Activated T-helper 2 cell treated with anti-CD3 and anti-CD28 coated beads, Interferon-gamma antibody, Interleukin-2, Interleukin-4, amounts not matched to agents 10 μg/mL and 5 μg/mL and 100 μg/mL, durations not matched to agents 14 hours and 24 hours and 36 hours (primary cell): ENCODE measurements around the gene SCAMP2. TPM values are rescaled to one million over a fixed set of nuclear protein-coding genes. Genes with fewer than 3 reads are reported as not detected.
"Not testable (repeated sequence)": the region's sequence is repeated elsewhere in the genome, so short reads cannot be mapped to it uniquely, and the experiment has no call there.

Experiments
- DNase-seq: peaks from one replicate; pipeline ENCODE4 v3.0.0; 2021; ENCODE audit warnings: low spot score
- H3K27ac Mint-ChIP-seq: one replicate; pipeline ENCODE4 v1.8.0; 2021; ENCODE audit warnings: mixed read lengths
- H3K27me3 Mint-ChIP-seq: one replicate; pipeline ENCODE4 v1.8.0; 2021; ENCODE audit warnings: low read depth, mixed read lengths
- H3K36me3 Mint-ChIP-seq: one replicate; pipeline ENCODE4 v1.8.0; 2021; ENCODE audit warnings: low read depth, mixed read lengths
- H3K4me1 Mint-ChIP-seq: one replicate; pipeline ENCODE4 v1.8.0; 2021; ENCODE audit warnings: low read depth, mixed read lengths
- H3K4me3 Mint-ChIP-seq: one replicate; pipeline ENCODE4 v1.8.0; 2021; ENCODE audit warnings: low read depth, mild to moderate bottlenecking, moderate library complexity, mixed read lengths
- H3K9me3 Mint-ChIP-seq: one replicate; pipeline ENCODE4 v1.8.0; 2021; ENCODE audit warnings: mixed read lengths
- intact Hi-C: fragments of 100-400 bp; cut with micrococcal nuclease; formaldehyde crosslinking; loops from one replicate; pipeline ENCODE4 v1.15.1; 2023
- total RNA-seq: library from RNA; stranded (reverse); gene quantifications from 2 replicates; pipeline ENCODE4 v1.2.3, GENCODE V29; 2022

The SCAMP2 gene
- total RNA-seq, 1 donor from 2014 or later, result 85.0 TPM

DNA sequence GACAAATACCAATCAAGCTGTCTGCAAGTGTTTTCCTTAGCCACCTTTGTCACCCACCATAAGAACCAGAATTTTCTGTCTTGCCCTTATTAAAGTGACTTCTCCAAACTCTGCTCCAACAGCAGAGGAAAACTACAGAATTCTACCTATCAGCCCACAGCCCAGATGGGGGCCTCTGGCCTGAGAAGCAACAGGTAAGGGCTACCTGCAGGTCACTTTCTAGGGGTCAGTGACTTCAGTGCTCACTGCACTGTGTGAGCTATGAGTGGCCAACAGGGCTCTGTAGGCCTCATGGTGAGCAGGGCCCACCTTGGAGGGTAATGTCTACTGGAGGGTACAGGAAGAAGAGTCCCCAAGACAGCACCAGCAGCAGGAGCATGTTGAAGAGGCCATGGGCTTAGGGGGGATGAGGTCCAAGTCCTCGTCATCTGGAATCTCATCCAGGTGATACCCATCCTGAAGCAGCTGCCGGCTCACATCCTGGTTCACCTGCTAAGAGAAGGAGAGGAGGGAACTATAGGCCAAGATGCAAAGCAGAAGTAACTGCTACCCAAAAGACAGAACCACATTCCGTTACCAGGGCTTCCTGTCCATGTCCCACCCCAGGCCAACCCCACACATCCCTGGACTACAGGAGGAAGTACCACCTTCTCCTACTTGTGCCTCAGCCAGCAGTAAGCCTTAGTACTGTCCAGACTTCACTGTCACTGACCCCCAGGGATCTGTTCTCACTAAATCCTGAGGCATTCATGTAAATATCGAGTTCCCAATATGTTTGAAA lies 29.3 kb upstream of the SCAMP2 start:
- no peak for DNase-seq
- intact Hi-C loops, result loop anchor here (5.0 kb wide), 2 partner anchors 35 to 45 kb away; partner anchors contain the start of gene COX5A
- H3K4me3 Mint-ChIP-seq, result no peak overlapping the region
- peaks cover 30% of the 10 kb centered on the region for H3K4me1 Mint-ChIP-seq
- H3K9me3 Mint-ChIP-seq, result no peaks in the 10 kb centered on the region
- no peaks in the 10 kb centered on the region for H3K27me3 Mint-ChIP-seq
- no peak overlapping the region for H3K27ac Mint-ChIP-seq
- H3K36me3 Mint-ChIP-seq, result peaks cover 66% of the 10 kb centered on the region

DNA sequence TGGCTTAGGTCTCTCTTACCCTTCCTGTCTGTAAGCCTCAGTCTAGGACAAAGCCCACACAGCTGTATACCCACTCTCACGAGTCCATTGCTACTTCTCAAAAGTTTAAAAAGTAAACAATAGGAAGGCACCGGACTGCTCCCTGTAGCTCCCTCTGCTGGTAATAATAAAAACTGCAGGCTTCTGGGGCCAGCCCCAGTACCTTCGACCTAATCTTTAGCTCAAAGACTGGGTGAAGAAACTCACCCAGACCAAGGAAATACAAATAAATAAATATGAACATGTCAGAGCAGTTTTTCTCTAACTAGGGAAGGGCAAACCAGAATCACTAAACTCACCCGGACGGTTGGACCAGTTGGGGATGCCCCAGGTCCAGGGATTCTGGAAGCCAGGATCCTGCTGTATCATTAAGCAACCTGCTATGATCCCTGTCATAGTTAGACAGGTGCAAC lies 28.5 kb upstream of the SCAMP2 start:
- no peak overlapping the region for H3K4me3 Mint-ChIP-seq
- no peaks in the 10 kb centered on the region for H3K27me3 Mint-ChIP-seq
- H3K27ac Mint-ChIP-seq, result no peak overlapping the region
- H3K4me1 Mint-ChIP-seq, result peaks cover 23% of the 10 kb centered on the region
- no peaks in the 10 kb centered on the region for H3K9me3 Mint-ChIP-seq
- H3K36me3 Mint-ChIP-seq, result peaks cover 74% of the 10 kb centered on the region
- DNase-seq, result peak; percentile 61
- intact Hi-C loops, result loop anchor here (2.0 to 5.0 kb wide), 3 partner anchors 36 to 57 kb away; partner anchors contain the start of gene COX5A

DNA sequence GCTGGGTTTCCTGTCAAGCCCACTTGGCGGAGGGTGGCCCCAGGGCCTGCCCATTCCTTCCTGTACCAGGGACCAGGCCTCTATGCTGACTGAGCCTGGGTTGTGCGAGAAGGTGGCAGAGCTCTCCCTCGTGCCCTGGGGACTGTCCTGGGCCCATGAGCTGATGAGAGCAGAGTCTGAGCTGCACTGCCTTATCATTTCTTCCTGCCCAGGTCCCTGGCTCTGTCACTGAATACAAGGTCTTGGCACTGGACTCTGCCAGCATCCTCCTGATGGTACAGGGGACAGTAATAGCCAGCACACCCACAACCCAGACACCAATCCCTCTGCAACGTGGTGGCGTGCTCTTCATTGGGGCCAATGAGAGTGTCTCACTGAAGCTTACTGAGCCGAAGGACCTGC lies 24.1 kb upstream of the SCAMP2 start:
- Mint-ChIP-seq H3K4me3 (no peak overlapping the region), H3K27me3 (no peaks in the 10 kb centered on the region), H3K9me3 (no peaks in the 10 kb centered on the region), H3K27ac (no peak overlapping the region), H3K36me3 (peaks cover 77% of the 10 kb centered on the region), H3K4me1 (peaks cover 22% of the 10 kb centered on the region)
- intact Hi-C loops, result no loop called here
- DNase-seq, result no peak

DNA sequence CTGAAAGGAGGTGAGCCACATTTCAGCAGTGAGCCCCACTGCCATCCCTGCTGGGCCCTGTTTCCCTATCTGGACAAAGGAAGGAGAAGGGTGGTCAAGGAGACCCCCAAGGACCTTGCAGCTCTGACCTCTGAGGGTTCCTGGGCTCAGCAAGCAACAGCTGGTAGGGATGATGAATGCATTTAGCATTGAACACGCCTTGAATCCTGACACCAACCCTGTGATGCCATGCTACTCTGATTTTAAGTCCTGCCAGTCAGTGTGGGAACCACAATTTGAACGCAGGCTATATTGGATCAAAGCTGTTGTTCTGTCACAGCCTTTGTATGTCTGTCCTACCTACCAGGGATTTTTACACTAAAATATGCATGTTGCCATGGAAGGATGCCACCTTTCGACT lies 23.2 kb upstream of the SCAMP2 start:
- no peak overlapping the region for H3K4me3 Mint-ChIP-seq
- peaks cover 79% of the 10 kb centered on the region for H3K36me3 Mint-ChIP-seq
- H3K27ac Mint-ChIP-seq, result no peak overlapping the region
- intact Hi-C loops, result no loop called here
- H3K4me1 Mint-ChIP-seq, result peaks cover 19% of the 10 kb centered on the region
- no peaks in the 10 kb centered on the region for H3K27me3 Mint-ChIP-seq
- H3K9me3 Mint-ChIP-seq, result no peaks in the 10 kb centered on the region
- DNase-seq, result no peak

DNA sequence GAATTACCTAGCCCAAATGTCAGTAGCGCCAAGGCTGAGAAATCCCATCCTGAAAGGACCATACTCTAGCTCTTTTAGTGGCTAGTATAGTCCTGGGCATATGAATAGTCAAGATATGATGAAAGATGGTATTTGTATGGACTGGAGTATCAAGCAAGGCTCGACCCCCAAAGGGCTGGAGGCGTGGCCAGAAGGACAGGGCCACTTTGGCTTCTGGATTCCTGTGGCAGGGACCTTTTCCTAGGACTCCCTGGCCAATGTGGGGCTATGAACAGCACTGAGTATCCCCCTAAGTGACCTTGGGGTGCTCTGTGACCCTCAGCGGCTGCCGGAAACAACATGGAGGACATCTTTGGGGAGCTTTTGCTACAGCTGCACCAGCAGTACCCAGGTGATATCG lies 22.7 kb upstream of the SCAMP2 start:
- H3K36me3 Mint-ChIP-seq, result peaks cover 78% of the 10 kb centered on the region
- no peaks in the 10 kb centered on the region for H3K27me3 Mint-ChIP-seq
- intact Hi-C loops, result no loop called here
- H3K27ac Mint-ChIP-seq, result no peak overlapping the region
- no peak overlapping the region for H3K4me3 Mint-ChIP-seq
- H3K9me3 Mint-ChIP-seq, result no peaks in the 10 kb centered on the region
- no peak for DNase-seq
- H3K4me1 Mint-ChIP-seq, result peaks cover 22% of the 10 kb centered on the region

DNA sequence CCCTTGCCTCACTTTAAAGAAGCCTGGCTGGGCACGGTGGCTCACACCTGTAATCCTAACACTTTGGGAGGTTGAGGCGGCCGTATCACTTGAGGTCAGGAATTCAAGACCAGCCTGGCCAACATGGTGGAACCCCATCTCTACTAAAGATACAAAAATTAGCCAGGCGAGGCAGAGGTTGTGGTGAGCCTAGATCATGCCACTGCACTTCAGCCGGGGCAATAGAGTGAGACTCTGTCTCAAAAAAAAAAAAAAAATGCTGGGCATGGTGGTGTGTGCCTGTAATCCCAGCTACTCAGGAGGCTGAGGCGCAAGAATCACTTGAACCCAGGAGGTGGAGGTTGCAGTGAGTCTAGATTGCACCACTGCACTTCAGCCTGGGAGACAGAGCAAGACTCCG lies 21.2 kb upstream of the SCAMP2 start:
- H3K27ac Mint-ChIP-seq, H3K4me3 Mint-ChIP-seq, H3K27me3 Mint-ChIP-seq, H3K9me3 Mint-ChIP-seq, intact Hi-C loops, DNase-seq: not testable (repeated sequence)
- Mint-ChIP-seq H3K4me1 (peaks cover 30% of the 10 kb centered on the region), H3K36me3 (peaks cover 69% of the 10 kb centered on the region)

DNA sequence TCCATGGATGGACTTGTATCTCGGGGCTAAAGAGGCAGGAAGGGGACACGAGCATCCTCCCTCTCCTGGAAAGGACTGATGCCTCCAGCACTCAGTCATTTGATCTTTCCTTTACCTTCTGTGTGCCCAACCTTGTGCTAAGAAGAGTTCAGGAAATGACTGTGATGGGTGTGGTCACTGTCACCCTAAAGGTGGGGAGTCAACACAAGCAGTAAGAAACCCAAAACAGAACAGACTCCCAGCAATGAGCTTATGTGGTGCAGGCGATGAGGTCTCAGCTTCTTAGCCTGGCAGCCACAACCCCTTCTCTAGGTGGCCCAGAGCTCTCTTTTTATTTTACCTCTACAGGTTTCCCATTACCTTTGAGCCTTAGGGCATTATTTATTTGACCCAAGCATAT lies 20.5 kb upstream of the SCAMP2 start:
- peak overlapping the region; percentile 34 for H3K4me3 Mint-ChIP-seq

DNA sequence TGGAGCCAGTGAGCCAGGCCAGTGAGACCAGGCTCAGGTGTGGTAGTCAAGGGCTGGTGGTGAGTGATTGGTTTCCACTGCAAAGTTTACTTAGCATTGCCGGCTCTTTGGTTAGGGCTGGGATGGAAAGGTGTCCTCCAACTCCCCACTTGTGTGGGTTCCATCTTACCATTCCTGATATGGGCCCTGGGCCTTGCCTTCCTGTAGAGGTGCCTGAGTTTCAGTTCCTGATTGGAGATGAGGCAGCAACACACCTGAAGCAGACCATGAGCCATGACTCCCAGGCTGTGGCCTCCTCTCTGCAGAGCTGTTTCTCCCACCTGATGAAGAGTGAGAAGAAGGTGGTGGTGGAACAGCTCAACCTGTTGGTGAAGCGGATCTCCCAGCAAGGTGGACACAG lies 19.8 kb upstream of the SCAMP2 start:
- DNase-seq, result no peak
- no peak overlapping the region for H3K27ac Mint-ChIP-seq
- H3K4me3 Mint-ChIP-seq, result peak overlapping the region; percentile 15
- intact Hi-C loops, result no loop called here
- no peaks in the 10 kb centered on the region for H3K9me3 Mint-ChIP-seq
- H3K36me3 Mint-ChIP-seq, result peaks cover 59% of the 10 kb centered on the region
- no peaks in the 10 kb centered on the region for H3K27me3 Mint-ChIP-seq
- peaks cover 36% of the 10 kb centered on the region for H3K4me1 Mint-ChIP-seq

More for the DNA sequence above, 20.5 kb upstream of the SCAMP2 start:
- H3K27ac Mint-ChIP-seq, result peak overlapping the region; percentile 74
- no peaks in the 10 kb centered on the region for H3K27me3 Mint-ChIP-seq
- no peaks in the 10 kb centered on the region for H3K9me3 Mint-ChIP-seq
- DNase-seq, result peak; percentile 49
- peaks cover 36% of the 10 kb centered on the region for H3K4me1 Mint-ChIP-seq
- H3K36me3 Mint-ChIP-seq, result peaks cover 63% of the 10 kb centered on the region
- intact Hi-C loops, result no loop called here

DNA sequence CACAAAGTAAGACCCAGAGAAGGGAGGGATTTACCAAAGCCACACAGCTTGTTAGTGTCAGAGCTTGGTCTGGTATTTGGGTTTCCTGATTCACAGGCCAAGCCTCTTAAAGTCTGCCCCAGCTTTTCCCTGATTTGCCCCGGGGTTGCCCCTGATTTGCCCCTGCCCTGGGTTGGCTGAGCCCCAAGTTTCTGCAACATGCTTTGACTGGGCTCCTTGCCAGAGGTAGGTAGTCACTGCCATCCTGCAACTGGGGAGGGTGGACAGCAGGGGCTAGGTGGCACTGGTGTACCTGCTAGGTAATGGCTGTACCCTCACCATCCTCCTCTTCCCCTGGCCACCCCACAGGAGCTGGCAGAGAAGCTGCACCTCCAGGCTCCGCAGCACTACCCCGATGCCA lies 19.1 kb upstream of the SCAMP2 start:
- Mint-ChIP-seq H3K4me1 (peaks cover 36% of the 10 kb centered on the region), H3K27me3 (no peaks in the 10 kb centered on the region), H3K9me3 (no peaks in the 10 kb centered on the region), H3K27ac (no peak overlapping the region), H3K36me3 (peaks cover 55% of the 10 kb centered on the region), H3K4me3 (no peak overlapping the region)
- intact Hi-C loops, result no loop called here
- no peak for DNase-seq

DNA sequence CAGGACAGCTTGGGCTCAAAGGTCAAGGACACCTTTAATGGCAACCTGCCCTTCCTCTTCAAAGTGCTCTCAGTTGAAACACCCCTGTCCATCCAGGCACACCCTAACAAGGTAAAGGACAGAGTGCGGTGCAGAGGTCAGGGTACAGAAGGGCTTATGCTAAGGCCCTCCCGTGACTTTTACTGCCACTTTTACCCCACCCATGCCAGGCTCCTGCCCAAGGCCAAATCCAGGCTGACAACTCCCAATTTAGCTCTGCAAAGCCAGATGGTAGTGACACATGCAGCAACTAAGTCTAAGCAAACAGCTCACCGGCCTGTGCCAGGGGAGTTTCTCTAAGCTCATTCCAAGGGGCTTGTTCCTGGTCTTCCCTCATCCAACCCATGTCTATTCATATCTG lies 18.3 kb upstream of the SCAMP2 start:
- intact Hi-C loops, result loop anchor here (2.0 kb wide), 1 partner anchor 15 kb away; the partner anchor contains the start of gene FAM219B
- Mint-ChIP-seq H3K27ac (peak overlapping the region; percentile 65), H3K9me3 (no peaks in the 10 kb centered on the region), H3K27me3 (no peaks in the 10 kb centered on the region), H3K4me1 (peaks cover 36% of the 10 kb centered on the region), H3K4me3 (peak overlapping the region; percentile 47), H3K36me3 (peaks cover 46% of the 10 kb centered on the region)
- no peak for DNase-seq

DNA sequence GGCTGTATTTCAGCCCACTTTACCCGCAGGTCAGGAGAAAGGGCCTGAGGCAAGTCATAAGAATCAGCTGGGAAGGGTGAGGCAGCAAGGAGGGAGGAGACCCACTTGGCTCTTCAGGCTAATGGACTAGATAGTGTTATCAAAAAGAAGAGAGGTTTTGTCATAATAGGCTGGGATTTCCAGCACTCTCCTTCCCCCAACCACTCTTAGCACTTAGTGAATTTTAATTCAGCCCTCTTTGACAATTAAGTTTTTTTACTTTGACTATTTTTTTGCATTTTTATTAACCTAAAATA lies 17.4 kb upstream of the SCAMP2 start:
- Mint-ChIP-seq H3K9me3 (no peaks in the 10 kb centered on the region), H3K36me3 (peaks cover 41% of the 10 kb centered on the region), H3K4me3 (peak overlapping the region; percentile 82), H3K27ac (peak overlapping the region; percentile 81), H3K4me1 (peaks cover 36% of the 10 kb centered on the region), H3K27me3 (no peaks in the 10 kb centered on the region)
- intact Hi-C loops, result loop anchor here (2.0 kb wide), 1 partner anchor 16 kb away; the partner anchor contains the start of gene FAM219B
- DNase-seq, result no peak

DNA sequence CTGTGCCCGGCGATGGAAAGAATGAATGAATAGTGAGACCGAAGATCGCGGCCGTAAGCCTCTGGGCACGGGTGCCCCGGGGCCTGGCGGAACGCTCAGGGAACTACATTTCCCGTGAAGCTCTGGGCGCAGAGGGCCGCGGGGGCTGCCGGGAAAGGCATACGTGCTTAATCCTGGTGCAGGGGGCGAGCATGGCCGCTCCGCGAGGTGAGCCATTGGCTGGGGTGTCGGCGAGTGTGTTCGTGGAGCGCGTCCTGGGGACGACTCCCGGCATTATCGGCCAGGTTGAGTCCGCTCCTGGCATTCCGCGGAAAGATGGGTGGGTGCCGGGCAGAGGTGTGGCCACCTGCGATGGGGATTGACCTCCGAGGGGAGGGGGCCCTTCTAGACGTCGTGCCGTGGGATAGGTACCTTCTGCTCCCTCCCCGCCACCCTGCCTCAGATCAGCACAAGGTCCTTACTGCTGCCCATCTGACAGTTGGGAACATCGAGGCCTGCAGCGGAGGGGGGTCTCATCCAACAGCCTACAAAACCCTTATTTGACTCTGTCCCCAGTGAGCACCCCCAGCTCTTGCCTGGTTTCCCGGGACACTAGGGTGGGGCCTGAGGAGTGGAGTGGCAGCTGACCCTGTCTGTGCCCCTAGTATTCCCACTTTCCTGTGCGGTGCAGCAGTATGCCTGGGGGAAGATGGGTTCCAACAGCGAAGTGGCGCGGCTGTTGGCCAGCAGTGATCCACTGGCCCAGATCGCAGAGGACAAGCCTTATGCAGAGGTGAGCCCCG lies 16.9 kb upstream of the SCAMP2 start, which contains the start of gene MPI:
TSS of gene MPI (plus strand) at position 160 of the 782 bp plus-strand sequence. CDS start at position 192, 32 bp downstream.
- H3K36me3 Mint-ChIP-seq, result peaks cover 37% of the 10 kb centered on the region
- peaks cover 36% of the 10 kb centered on the region for H3K4me1 Mint-ChIP-seq
- H3K4me3 Mint-ChIP-seq, result peak within 1 kb of the TSS; percentile 82
- peak within 1 kb of the TSS; percentile 81 for H3K27ac Mint-ChIP-seq
- no peaks in the 10 kb centered on the region for H3K9me3 Mint-ChIP-seq
- peak; percentile 82 for DNase-seq
- intact Hi-C loops, result loop anchor here (1.0 to 2.0 kb wide), 3 partner anchors 17 to 45 kb away; partner anchors contain the start of genes FAM219B and SCAMP2
- H3K27me3 Mint-ChIP-seq, result no peaks in the 10 kb centered on the region
